NCI-H146 treated with DMSO at 0.1 percent for 48 hours (cell line): ENCODE measurements around the gene ZXDC.

Experiments used
- DNase-seq: peaks from one replicate; lab custom pipeline; 2025; ENCODE audit not compliant: unreplicated experiment; lab: John Stamatoyannopoulos, UW

Gene ZXDC

DNA sequence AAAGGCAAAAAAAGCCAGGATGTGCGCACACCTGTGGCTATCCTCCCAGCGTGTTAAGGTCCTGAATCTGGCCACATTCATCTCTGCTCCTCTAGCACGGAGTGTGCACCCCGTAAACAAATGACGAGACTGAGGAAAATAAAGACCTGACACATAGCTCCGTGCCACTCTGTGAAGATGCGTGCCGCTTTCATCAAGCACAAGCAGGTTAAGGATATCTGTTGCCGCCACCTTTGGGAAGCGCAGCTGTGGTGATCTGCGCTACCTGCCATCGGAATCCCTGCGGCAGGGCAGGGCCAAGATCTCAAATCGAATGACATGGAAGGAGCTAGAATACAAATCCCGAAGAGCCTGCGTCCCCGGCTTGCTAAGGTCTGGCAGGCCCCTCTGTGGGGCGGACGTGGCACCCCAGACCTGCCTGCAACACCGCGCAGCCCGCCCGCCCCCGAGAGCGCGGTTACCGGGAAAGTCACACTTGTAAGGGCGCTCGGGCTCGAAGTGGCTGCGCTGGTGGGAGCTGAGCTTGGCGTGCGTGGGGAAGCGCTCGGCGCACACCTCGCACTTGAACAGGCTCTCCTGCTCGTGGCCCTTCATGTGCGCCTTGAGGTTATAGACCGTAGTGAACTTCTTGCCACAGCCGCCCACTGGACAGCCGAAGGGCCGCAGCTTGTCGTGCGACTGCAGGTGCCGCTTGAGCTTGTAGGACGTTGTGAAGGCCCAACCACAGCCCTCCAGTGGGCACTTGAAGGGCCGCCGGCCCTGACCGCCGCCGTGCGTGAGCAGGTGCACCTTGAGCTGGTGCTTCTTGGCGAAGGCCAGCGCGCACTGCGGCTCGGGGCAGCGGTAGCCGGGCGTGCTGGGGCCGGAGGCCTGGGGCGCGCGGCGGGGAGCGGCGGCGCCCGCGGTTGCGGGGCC is 936 bp downstream of the ZXDC start:
- no peak for DNase-seq

DNA sequence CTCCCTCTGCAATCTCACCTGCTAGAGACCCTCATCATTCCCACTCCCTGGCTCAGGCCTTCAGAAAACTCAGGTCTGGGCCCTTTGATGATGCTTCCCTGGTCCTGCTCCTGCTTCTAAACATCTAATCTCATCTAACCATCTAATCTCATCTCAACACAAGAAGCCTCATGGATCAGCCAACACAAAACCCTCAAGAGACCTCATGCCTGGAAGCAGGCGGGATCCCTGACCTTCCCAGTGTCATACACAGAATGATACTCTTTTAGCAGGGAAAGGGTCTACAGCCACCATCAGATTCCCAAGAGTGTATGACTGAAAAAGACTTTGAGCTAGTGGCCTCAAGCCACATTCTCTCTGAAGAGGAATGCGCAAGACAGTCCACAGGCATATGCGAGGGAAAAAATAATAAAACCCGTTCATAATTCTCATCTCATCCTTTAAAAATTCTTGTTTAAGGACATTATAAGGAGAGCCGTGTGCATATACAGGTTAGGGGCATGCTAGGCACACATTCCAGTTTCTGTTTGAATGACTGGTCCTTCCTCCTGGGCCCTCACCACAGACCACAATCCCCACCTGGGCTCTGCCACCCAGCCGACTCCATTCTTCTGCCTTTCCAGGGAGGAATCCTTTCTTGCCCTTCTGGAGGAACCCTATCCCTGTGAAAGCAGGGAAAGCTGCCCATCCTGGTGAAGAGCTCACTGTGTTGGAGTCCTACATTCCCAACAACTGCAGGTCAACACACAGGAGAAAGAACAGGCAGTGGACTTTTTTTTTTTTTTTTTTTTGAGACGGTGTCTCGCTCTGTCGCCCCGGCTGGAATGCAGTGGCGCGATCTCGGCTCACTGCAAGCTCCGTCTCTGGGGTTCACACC is 2.2 kb downstream of the ZXDC start:
- DNase-seq: no peak

DNA sequence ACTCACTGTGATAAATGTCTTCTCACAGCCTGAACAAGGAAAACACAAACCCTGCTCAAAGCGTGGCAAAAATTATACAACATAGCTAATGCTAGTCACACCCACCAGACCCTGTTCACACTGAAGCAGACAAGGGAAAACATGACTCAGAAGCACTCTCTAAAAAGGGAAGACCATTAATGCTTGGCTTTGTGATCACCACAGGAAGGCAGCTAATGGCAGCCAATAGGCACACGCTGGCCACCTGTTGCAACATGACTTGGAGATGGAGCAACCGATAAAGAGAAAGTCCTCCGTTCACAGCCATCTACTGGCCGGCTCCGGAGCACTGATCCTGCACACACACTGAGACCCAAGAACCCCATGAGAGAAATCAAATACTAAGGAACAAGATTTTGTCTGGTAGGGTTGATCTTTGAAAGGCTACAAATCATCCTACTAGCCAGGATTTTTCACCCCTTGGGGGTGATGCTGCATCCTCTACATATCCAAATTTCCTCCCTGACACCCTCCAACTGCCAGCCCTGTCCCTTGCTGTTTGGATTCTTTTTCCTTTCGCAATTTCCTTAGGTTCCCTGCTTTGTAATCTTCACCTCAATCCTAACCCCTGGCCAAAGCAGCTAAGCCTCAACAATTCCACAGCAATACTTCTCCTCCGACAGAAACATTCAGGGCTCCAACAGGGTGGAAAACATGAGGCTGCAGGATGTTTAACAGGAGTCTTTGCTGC is 3.2 kb downstream of the ZXDC start:
- peak; percentile 77 for DNase-seq

DNA sequence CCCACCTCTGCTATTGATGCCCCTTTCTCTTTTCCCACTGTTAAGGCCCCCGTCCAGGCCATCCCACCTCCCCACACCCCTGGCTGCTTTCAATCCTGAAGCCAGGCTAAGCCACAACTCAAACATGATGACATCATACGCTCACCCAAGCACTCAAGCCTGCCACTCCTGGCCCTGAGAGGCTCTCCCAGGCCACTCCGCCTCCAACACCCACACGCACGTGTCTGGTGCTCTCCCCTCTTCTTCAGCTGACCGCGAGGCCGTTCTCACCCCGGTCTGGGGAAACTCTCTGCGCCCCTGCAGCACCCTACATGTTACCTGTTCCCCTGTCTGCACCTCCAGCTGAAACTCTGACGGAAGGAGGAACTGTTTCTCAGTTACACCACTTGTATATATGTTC is 6.2 kb downstream of the ZXDC start:
- no peak for DNase-seq

DNA sequence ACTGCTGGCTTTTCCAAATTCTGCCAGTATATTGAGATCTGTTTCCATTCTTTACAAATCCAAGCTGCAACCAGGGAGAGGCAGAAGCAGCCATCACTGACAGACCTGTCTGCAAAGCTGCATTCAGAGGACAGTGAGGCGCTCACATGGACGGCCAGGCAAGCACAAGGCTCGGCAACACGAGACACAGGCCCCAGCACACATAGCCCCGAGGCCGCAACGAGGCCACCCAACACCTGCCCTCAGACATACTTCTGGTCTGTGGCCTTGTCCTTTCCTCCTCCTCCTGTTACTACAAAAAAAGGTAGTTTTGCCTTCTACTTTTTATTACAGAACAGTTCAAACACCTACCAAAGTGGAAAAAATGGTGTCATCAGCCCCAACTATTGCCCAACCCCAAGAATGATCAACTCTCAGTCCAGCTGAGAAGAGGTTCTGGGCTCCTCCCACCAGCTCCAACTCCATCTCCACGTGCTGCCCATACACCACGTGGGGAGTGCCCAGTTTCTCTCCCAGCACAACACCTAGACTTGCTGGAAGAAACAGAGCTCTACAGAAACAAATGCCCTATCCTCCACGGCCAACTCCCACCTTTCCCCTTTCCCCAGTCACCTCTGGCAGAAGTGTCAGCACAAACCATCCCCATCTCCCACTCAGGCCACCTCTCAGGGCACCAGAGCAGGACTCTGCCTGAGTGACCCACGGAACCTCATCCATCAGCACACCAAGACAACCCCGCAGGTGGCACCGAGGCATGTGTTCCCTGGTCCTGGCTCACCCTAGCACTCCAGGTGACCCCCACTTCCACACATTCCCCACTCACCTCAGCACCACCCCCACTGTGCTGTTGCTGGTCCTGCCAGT is 7.4 kb downstream of the ZXDC start:
- DNase-seq: no peak

DNA sequence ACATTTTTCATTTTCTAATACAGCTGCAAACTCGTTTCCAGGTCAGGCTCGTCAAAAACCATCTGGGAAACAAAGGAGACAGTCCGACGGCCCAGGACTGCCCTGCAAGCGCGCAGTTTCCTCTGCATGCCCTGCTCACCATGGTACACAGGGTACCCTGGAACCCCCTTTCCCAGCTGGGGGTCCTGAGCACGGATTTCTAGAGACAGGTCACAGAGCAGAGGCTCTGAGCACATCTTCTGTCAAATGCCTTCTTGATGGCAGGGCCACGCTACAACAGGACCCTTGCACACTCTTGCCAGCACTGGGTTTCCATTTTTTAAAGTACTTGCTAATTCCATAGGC is 8.1 kb downstream of the ZXDC start:
- DNase-seq: no peak

DNA sequence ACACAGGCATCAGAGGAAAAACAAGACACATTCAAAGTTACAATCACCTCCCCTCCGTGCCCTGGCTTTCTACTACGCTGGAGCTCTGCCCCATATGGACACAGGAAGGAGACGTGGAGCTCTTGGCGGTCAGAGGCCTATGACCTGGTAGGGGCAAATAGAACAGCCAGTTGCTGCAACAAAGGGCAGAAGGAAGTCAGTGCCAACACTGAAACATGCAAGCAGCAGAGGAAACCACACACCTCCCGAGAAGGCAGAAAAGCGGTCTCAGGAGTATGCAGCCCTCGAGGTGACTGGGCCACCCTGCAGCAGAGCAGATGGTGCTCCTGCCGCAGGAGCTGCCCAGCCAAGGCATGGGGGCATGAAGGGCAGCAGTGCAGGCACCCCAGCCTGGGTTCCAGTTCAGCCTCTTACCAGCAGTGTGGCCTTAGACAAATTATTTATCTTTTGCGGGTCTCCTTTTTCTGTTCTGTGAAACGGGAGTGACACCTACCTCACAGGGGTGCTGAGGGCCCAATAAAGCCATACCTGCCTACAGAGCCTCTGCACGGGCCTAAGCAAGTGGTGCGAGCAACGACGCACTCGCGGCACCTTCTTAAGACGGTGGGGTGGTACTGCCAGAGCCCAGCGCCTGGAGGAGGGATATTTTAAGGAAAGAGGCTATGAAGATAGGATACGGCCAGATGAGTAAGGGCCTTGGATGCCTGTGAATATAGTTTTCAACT is 8.6 kb downstream of the ZXDC start:
- no peak for DNase-seq

DNA sequence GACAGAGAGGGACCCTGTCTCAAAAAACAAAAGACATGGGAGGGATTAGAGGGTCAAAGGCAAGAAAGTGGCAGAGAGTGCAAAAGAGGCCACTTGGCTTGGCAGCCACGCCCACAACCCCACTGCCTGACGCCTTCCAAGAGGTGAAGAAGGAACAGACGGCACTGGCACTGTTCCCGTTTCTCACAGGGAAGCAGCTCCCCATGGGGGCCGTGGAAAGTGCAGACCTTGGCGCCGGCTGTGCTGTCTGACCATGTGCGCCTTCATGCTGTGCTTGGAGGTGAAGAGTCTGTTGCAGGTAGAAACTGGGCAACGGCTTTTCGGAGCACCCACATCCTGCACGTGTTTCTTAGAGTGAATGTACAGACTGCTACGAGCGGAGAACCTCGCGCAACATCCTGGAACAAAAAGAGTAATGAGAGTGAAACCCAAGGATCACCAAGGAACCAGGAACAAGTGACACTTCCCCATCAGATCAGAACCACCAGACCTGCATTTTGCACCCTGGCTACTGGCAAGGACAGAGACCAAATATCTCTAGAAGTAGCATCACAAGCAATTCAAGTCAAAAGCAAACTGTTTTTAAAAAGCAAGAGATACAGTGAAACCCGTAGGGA is 9.7 kb downstream of the ZXDC start:
- DNase-seq: no peak

DNA sequence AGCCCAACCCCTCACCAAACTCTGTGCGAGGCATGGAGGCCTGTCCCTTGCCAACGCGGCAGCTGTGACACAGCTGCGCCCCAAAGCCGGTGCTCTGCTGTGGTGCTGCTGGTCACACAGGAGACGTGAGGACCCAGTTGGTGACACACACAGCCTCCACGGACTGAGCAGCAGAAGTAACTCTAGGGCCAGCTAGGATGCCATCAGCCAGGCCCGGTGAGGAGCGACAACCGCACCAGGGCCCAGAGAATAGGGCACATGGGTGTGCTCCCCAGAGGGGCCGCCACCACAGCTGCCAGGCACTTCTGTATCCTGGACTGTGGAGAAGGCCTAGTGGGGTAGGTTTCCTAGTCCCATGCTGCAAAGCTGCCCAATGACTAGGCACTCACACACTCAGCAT is 10.7 kb downstream of the ZXDC start:
- no peak for DNase-seq

DNA sequence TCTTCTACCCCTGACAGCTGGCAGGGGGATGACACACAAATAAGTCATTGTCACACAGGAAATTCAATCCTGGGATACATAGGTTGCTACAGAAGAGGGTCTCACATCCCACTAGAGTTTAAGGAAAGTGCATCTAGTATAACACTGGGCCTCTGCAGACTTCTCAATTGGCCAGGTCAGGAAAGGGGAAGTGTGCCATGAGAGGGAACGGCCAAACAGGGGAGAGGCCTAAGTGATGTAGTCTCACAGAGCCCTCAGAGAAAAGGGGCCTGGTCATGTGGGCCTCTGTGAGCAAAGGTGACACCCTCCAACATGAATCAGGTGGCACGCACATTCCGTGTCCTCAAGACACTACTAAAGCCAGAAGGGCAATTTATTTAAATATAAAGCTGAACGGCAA is 11.2 kb downstream of the ZXDC start:
- no peak for DNase-seq

DNA sequence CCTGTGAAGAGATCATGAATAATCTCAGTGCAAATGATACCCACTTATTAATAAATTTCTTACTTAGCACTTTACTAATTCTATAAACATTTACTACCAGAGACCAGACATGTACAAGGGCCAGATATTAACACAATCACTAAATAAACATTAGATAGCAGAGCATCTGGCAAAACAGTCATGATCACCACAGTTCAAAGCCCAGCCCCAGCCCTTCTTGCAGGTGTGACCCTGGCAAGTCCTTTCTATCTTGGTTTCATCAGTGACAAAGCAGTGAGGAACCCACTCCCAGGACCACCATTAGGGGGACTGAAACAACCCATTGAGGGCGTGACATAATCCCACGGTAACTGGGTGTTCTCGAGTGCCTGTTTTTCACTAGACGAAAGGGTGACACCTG is 11.6 kb downstream of the ZXDC start:
- DNase-seq: no peak

DNA sequence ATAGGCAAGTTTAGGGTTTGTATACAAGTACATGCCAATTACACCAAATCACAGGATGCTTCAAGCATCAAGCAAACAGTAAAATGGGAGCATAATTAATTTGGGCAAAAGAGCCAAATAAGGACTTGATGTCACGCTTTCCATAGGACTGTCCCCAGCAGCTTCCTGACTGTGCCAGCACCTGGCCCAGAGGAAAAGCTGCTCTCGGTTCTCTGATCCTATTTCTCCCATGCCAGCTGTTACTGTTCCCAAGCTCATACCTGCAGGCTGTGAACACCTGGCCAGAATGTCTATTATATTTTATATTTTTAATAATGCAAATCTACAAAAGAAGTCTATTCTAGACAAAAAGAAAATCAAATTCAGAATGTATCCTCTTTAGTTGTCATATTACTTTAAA is 12.2 kb downstream of the ZXDC start:
- no peak for DNase-seq

DNA sequence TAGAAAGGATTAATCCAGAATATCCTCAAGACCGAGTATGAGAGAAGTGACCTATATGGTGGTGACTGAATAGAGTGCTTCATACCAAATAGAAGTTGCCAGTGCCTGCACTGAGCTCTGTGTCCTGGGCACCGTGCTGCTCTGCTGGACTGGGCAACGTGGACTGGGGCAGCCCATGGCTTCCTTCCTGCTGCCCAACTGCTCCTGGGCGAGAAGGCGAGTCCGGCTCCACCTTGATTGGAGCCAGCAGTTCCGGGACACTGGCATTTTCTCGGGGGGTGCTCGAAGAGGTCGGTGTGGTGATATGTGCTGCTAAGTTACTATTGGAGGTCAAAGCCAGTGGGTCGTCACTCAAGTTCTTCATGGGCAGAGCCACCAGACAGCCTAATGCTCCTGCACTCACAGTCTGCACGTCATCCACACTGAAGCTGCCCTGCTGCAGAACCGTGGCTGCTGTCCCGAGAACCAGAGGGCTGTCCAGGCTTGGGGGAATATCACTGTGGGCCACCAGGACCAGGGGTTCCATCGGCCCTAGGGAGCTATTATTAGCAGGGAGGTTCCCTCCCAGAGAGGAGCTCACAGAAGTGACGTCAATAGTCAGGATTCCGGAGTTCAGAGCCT is 14.1 kb downstream of the ZXDC start:
- no peak for DNase-seq

DNA sequence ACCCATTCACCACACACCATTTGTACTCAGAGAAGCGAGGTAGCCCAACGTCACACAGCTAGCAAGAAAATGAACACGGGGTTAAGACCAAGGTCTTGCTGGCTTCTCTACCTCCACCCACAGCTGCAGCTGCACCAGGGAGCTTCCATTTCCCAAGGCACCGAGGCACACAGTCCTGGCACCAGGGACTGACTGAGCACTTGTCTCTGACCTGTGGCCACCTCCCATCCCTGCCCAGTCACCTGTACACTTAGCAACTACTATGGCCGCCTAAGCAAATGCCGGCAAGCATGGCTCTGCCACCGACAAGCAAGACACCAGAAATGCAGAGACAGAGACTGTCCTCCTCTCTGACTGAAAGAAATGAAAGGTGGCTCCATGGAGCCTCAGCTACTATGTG is 15.3 kb downstream of the ZXDC start:
- DNase-seq: no peak

DNA sequence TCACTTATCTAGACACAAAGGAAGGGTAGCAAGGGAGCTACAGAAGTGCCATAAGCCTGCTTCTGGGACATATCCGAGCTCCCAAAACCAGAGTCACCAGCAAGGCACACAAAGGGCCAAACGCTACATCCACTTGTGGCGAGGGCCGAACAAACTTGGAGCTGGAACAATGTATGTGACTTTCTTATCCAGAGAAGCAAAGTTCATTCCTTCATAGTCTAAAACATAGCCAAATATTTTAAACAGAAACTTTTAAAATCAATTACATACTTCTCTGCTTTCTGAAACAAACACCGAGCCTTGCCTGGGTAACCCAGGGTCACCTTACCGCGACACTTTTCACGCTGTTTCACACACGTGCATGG is 15.9 kb downstream of the ZXDC start:
- DNase-seq: no peak

DNA sequence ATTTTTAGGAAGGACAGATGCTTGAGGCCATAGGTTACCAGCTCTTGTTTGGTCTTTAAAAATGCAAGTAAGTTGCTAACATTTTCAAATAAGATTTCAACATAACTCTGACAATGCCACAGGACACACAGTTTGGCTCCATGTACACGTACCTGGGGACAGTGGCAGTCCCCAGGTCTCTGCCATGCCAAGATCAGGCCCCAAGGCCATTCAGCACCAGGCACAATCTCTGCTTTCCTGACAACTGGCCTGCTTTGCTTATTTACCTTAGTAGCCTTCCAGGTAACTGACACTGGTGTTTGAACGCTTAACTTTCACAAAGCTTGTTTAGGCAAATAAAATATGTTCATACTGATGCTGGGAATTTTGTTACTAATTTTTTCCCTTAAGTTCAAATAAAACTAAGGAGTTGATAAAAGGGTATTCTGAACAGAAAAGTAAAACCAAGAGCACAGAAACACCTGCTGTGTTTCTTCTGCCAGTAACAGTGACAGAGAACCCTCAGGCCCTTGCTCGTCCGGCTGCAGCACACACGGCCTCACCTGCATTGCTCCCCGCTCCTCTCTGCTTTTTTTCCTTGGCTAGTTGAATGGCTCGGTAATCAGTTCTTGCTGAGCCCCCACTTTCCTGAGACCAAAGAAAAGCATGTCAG is 16.5 kb downstream of the ZXDC start:
- no peak for DNase-seq

DNA sequence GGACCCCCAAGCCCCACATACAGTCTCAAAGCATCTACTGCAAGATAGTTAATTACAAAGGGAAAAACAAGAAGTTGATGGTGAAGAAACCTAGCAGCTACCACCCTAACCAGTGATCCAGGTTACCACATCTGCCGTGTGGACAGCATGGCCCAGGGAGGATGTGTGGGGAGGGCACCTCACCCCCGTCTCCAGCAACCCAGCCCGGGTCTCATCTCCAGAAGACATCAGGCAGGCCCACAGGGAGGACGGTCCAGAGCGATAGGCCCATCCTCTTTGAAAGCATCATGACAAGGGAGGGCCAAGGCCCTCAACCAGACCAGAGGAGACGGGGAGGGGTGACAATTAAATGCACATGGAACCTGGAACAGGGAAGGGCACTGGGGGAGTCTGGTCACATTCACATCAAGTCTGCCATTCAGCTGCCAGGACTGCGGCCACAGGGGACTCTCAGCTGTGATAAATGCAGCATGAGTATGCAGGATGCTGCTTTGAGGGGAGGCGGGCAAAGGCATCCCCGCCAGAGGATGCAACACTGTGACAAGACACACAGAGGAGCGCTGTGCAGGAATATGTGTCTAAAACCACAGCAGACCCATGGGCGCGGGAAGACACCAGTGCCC is 18.8 kb downstream of the ZXDC start:
- no peak for DNase-seq

DNA sequence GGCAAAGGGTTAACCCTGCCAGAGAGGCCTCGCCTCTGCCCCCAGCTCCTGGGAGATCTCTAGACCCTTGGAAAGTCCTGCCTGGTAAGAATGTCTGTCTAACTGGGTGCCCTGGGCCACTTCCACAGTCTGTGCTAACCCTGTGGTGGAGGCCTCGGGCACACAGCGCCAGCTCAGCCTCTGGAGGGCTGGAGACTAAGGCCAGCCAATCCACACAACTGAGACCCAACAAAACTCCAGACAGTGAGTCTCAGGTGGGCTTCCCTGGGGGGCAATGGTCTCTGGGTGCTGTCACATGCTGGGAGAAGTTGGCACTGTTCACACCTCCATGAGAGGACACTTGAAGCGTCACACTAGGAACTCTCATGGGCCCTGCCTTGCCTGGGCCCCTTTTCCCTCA is 19.5 kb downstream of the ZXDC start:
- DNase-seq: no peak
